Stimulated activated CD8-positive, alpha-beta memory T cell treated with anti-CD3 and anti-CD28 coated beads, Interleukin-2, amount 100 ng/mL, for 48 hours (primary cell): ENCODE measurements around the gene CDKN2AIPNL.

ENCODE experiments used
- DNase-seq, 2 donors: peaks; one replicate each; pipeline ENCODE4 v3.0.0-alpha.2; 2020; ENCODE audit warnings: low read depth in 2 of 2

The CDKN2AIPNL gene

GRCh38 chr5:134411546-134412266 lies at the start of gene CDKN2AIPNL:
TSS of gene CDKN2AIPNL (minus strand) at chr5:134411881. CDS start at chr5:134411854, 27 bp downstream.
- peak; percentile 86 to 88 for DNase-seq

DNA sequence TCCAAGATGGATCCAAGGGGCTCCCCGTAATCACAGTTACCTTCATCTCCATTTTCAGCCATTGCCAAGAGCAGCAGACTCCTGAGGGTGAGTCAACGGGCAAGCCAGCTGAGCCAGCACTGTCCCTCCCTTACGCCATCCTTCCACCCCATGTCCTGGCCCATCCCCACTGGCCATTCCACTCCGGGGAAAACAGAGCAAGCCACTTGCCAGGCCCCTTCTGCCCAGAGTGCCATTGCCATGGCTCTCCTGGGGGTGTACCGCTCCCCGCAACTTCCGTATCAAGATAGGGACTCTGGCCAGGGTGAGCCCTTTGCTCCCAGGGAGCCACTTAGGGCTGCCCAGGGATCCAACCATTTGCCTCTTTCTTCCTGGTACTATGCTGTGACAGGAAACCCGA lies 48.9 kb upstream of the CDKN2AIPNL start:
- no peak for DNase-seq

DNA sequence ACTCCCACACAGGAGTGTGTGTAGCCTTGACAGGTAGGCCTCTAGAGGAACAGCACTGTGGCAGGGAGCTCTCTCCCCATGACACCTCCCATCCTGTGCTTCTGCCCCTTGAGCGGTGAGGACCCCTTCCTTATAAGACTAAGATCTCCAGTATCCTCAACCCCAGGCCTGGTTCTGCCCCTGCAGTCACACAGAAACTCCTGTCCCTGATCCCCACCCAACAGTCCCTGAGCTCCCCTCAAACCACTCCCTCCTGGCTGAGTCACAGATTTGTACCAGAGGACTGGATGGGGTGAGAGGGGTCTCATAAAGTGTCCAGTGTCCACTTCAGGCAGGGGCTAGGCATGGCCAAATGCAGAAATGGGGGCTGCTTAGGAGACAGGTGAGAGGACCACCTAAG lies 47.8 kb upstream of the CDKN2AIPNL start:
- DNase-seq, result no peak

DNA sequence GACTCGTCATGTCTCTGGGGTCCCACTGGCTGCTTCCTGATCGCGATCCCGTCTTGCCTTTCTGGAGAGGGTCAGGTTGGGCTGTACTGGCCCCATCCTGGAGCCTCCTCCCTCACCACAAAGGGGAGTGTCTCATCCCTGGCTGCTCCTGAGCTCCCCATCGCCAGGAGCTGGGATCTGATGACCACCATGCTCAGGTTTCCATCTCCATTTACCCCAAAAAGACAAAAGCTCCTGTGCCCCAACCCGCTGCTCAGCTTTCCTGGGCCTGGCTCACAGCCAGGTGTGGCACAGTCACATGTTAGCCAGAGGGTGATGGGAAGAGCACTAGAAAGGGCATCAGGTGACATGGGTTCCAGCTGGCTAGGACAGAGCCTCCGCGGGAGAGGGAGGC lies 47.3 kb upstream of the CDKN2AIPNL start:
- DNase-seq, result no peak

DNA sequence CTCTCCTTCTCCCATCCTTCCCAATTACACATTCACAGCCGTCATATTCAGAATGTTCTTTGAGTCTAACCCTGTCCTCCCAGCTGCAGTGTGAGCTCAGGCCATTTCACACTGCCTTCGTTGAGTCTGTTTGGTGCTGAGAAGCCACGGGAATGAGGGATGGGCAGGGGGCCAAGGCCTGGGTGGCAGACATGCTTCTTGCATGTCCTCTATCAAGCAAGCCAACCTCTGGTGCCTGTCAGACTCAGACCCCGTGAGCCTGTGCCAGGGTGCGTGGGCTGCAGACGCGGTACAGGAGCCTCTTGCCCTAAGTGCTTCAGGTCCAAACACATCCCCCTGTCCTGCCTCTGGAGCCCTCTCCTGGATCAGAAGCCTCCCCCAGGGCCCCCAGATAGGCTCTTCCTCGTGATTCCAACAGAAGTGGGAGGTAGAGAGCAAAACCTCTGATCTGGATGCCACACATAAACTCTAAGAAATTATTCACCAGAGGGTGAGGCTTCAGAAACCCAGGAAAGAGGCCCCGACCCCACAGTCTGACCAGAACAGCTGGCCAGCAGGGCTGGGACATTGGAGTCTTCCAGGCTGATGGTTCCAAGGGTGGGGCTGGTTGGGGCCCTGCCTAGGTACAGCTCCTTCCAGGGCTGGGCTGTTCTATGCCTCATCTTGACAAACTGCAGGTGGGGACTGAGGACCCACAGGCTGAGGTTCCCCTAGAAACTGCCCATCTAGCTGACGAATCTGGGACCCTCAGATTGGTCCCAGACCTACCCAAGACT lies 46.7 kb upstream of the CDKN2AIPNL start:
- no peak for DNase-seq

DNA sequence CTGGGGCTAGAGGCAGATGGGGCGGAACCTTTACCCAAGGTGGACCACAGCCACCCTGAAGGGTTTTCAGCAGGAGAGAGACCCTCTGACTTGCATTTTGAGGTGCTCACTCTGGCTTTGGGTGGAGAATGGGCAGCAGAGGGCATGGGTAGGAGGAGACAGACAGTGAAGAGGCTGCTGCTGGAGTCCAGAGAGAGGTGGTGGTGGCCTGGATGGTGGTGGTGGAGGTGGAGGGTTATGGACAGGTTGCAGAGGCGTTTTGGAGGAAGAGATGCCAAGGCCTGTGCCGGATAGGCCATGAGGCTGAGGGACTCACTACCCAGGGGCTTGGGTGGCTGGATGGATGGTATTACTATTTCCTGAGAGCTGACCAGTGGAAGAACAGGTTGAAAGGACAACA lies 46.1 kb upstream of the CDKN2AIPNL start:
- DNase-seq, result no peak

- DNase-seq, result no peak
These were observed 45.1 kb upstream of the CDKN2AIPNL start for GRCh38 chr5:134456825-134457224.

DNA sequence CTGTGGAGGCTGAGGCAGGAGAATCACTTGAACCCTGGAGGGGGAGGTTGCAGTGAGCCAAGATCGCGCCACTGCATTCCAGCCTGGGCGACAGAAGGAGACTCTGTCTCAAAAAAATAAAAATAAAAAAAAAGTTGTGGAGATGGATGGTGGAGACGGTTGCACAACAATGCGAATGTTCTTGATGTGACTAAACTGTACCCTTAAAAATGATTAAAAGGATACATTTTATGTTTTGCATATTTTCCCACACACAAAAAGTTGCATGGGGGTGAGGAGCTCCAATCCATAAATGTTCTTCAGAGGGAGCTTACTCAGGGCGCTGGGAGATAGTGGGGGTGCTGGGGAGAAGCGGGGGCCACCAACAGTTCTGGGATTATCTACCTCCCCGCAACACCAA lies 43.8 kb upstream of the CDKN2AIPNL start:
- no peak for DNase-seq

- DNase-seq, result no peak
These were observed 41.3 kb upstream of the CDKN2AIPNL start for GRCh38 chr5:134453016-134453415.

GRCh38 chr5:134451936-134452505 lies 40.3 kb upstream of the CDKN2AIPNL start:
- no peak for DNase-seq

- DNase-seq, result no peak
These were observed 39.7 kb upstream of the CDKN2AIPNL start for GRCh38 chr5:134451225-134451935.

GRCh38 chr5:134450374-134450773 lies 38.7 kb upstream of the CDKN2AIPNL start:
- DNase-seq, result no peak

GRCh38 chr5:134449167-134449566 lies 37.5 kb upstream of the CDKN2AIPNL start:
- no peak for DNase-seq

GRCh38 chr5:134447815-134448520 lies 36.3 kb upstream of the CDKN2AIPNL start:
- DNase-seq, result no peak

- no peak for DNase-seq
These were observed 35.3 kb upstream of the CDKN2AIPNL start for GRCh38 chr5:134446938-134447337.

GRCh38 chr5:134445856-134446818 lies 34.5 kb upstream of the CDKN2AIPNL start:
- no peak for DNase-seq

GRCh38 chr5:134444941-134445471 lies 33.3 kb upstream of the CDKN2AIPNL start:
- no peak for DNase-seq

DNA sequence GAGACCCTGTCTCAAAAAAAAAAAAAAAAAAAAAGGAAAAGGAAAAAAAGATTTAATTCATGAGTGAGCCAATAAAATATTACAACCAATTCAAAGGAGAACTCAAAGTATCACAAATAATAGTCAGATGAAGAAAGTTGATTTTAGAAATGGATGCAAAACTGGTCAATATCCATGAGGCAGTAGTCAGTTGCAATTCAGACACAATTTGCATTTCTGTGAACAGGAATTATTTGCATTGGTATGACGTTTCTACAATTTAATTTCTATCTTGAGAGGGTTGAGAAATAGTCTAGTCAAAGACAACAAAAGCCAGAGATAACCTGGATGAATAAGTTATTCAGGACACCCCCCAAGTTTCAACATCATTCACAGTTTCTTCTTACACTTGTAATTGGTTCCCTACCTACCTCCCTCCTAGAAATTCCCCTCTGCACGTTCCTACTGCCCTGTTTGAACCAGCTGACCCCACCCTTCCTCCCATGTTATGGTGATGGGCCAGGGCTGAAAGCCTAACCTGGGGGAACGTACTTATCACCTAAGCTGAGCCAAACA lies 28.6 kb upstream of the CDKN2AIPNL start:
- DNase-seq, result no peak

- no peak for DNase-seq
These were observed 27.6 kb upstream of the CDKN2AIPNL start for GRCh38 chr5:134439210-134439654.

- no peak for DNase-seq
These were observed 27.0 kb upstream of the CDKN2AIPNL start for GRCh38 chr5:134438721-134439123.
